Keratinocyte (primary cell): ENCODE results near the gene GSTM5. TPM values are rescaled to one million over a fixed set of nuclear protein-coding genes. Genes with fewer than 3 reads are reported as not detected.

Experiments
- DNase-seq: peaks from one replicate; pipeline ENCODE4 v3.0.0-alpha.2; 2011; ENCODE audit warnings: low read depth, missing footprints, low spot score
- FAIRE-seq: peaks from 2 replicates; lab custom pipeline; 2011; peaks lifted over from hg19 to GRCh38; lab: Jason Lieb, UNC
- H2AFZ ChIP-seq: 2 replicates; pipeline ENCODE4 v1.6.0; 2012; ENCODE audit warnings: low read length, control low read depth, inconsistent platforms; ENCODE audit not compliant: control insufficient read depth
- H3K27ac ChIP-seq: 2 replicates; pipeline ENCODE4 v1.5.1; 2011; ENCODE audit warnings: low read length; ENCODE audit not compliant: control insufficient read depth, insufficient read depth
- H3K27me3 ChIP-seq: 3 replicates; pipeline ENCODE4 v1.6.0; 2011; ENCODE audit warnings: low read length; ENCODE audit not compliant: control insufficient read depth, insufficient read depth; ENCODE audit errors: extremely low read depth
- H3K36me3 ChIP-seq, 2 experiments: 2 replicates in 1 of 2; 3 replicates in 1 of 2; pipeline ENCODE4 v1.5.1; 2011; ENCODE audit warnings: low read length in 2 of 2, mild to moderate bottlenecking in 1 of 2; ENCODE audit not compliant: control insufficient read depth in 2 of 2, insufficient read depth in 2 of 2; ENCODE audit errors: extremely low read depth in 1 of 2
- H3K4me1 ChIP-seq: 3 replicates; pipeline ENCODE4 v1.5.1; 2011; ENCODE audit warnings: low read length; ENCODE audit not compliant: control insufficient read depth, insufficient read depth; ENCODE audit errors: extremely low read depth
- H3K4me2 ChIP-seq: 3 replicates; pipeline ENCODE4 v1.6.0; 2011; ENCODE audit warnings: low read depth, low read length; ENCODE audit not compliant: control insufficient read depth, insufficient read depth; ENCODE audit errors: extremely low read depth
- H3K4me3 ChIP-seq, 3 experiments: fragments of 200-600 bp in 1 of 3; sonication (generic) in 1 of 3; 2 replicates in 2 of 3; 3 replicates in 1 of 3; pipeline ENCODE4 v1.5.1; 2011 to 2016; ENCODE audit warnings: low read length in 3 of 3, mild to moderate bottlenecking in 3 of 3, control low read depth in 2 of 3, inconsistent platforms in 1 of 3, low read depth in 1 of 3, mixed read lengths in 1 of 3, mixed run types in 1 of 3, moderate library complexity in 1 of 3; ENCODE audit not compliant: control insufficient read depth in 2 of 3, insufficient read depth in 2 of 3; ENCODE audit errors: extremely low read depth in 1 of 3
- H3K79me2 ChIP-seq: 2 replicates; pipeline ENCODE4 v1.6.0; 2012; ENCODE audit warnings: low read length; ENCODE audit not compliant: control insufficient read depth, insufficient read depth
- H3K9ac ChIP-seq: 3 replicates; pipeline ENCODE4 v1.6.0; 2011; ENCODE audit warnings: low read length; ENCODE audit not compliant: control insufficient read depth, insufficient read depth; ENCODE audit errors: extremely low read depth
- H3K9me1 ChIP-seq: 3 replicates; pipeline ENCODE4 v1.6.0; 2011; ENCODE audit warnings: low read length; ENCODE audit not compliant: control insufficient read depth, insufficient read depth; ENCODE audit errors: extremely low read depth
- H3K9me3 ChIP-seq: 2 replicates; pipeline ENCODE4 v1.5.1; 2012; ENCODE audit warnings: low read depth, low read length; ENCODE audit not compliant: control insufficient read depth
- H4K20me1 ChIP-seq: 3 replicates; pipeline ENCODE4 v1.6.0; 2011; ENCODE audit warnings: low read length; ENCODE audit not compliant: control insufficient read depth, insufficient read depth; ENCODE audit errors: extremely low read depth
- EZH2 ChIP-seq: IDR thresholded peaks from one replicate; pipeline ENCODE4 v1.6.1; 2012; ENCODE audit warnings: inconsistent platforms, mild to moderate bottlenecking, low read length, moderate library complexity
- dilution Hi-C: fragments of 300-500 bp; cut with MboI; formaldehyde crosslinking; loops from one replicate; pipeline ENCODE4 v1.7.0; 2020; ENCODE audit warnings: low sequenced_read_pairs; ENCODE audit not compliant: extremely low pct_ligation_motif_present
- polyA plus RNA-seq, 5 experiments: library from polyadenylated mRNA; depleted of rRNA in 3 of 5; stranded (reverse) in 3 of 5; stranded (forward) in 1 of 5; unstranded in 1 of 5; fragments of >200 nt; gene quantifications; 1 replicate in 1 of 5; 2 replicates in 3 of 5; 3 replicates in 1 of 5; pipeline versions ENCODE4 v1.2.1 to v1.2.3, GENCODE V29; 2011 to 2012; ENCODE audit warnings: missing spikeins in 2 of 5, low read depth in 1 of 5, low replicate concordance in 1 of 5
- TF ChIP-seq, protein P1 (sequence below), 3 experiments: IDR thresholded peaks in 1 of 3; conservative IDR thresholded peaks in 1 of 3; optimal IDR thresholded peaks in 1 of 3; 2 replicates in 2 of 3; 3 replicates in 1 of 3; pipeline versions ENCODE3 to v1.5.1; 2011; ENCODE audit warnings: low read length in 3 of 3, mild to moderate bottlenecking in 3 of 3, moderate library complexity in 2 of 3, control low read depth in 1 of 3, inconsistent platforms in 1 of 3; ENCODE audit not compliant: insufficient read depth in 2 of 3; ENCODE audit errors: extremely low read depth in 1 of 3

GSTM5 gene
- polyA plus RNA-seq, 1 donor (not counting 4 experiments of a cell fraction or from before 2014, with no cell fraction given), result not detected

DNA sequence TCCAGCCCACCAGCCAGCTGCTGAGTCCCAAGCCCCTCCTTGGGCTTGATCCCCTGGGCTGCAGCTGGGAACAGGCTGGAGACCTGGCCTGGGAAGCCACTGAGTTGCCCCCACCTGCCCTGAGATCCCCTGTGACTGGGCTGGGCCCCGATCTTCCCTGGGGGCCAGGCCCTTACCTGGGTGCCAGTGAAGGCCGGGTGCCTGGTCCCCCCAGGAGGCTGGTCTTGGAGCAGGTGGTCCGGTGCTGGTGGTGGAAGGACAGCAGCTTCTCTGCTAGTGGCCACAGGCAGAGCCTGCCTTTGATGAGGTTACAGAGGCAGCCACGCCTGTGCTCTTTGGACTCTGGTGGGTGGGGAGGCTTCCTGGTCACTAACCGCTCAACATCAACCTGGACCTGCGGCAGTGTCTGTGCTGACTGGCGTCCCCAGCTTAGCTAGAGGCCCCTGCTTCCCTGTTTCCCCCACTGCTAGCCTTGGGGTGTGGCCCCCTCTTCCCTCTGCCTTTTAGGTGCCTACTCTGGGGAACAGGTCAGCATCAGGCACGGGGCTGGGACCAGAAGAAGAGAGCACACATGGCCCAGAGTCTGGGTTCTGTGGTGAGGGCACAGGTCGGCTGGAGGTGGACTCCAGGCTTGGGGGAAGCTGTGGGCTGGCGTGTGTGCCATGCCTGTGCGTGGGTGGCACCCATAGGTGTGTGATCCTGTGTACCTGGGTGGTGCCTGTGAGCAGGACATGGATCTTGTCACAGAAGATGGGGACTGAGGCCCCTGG lies 51.8 kb downstream of the GSTM5 start, which contains the start of gene EPS8L3:
EPS8L3 (minus strand) TSS at position 278 of the 770 bp plus-strand sequence. CDS start 2,174 bp downstream, outside the sequence.
- no peaks in the 10 kb centered on the region for H3K79me2 ChIP-seq
- no peak within 1 kb of the TSS for H2AFZ ChIP-seq
- no peaks in the 10 kb centered on the region for H3K9me1 ChIP-seq
- peaks cover 4% of the 10 kb centered on the region for H3K27me3 ChIP-seq
- TF ChIP-seq, protein P1, sequence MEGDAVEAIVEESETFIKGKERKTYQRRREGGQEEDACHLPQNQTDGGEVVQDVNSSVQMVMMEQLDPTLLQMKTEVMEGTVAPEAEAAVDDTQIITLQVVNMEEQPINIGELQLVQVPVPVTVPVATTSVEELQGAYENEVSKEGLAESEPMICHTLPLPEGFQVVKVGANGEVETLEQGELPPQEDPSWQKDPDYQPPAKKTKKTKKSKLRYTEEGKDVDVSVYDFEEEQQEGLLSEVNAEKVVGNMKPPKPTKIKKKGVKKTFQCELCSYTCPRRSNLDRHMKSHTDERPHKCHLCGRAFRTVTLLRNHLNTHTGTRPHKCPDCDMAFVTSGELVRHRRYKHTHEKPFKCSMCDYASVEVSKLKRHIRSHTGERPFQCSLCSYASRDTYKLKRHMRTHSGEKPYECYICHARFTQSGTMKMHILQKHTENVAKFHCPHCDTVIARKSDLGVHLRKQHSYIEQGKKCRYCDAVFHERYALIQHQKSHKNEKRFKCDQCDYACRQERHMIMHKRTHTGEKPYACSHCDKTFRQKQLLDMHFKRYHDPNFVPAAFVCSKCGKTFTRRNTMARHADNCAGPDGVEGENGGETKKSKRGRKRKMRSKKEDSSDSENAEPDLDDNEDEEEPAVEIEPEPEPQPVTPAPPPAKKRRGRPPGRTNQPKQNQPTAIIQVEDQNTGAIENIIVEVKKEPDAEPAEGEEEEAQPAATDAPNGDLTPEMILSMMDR (optimal IDR thresholded peaks at IDR 0.05 in 1 of 3, IDR thresholded peaks at IDR 0.05 in 1 of 3, conservative IDR thresholded peaks at IDR 0.05 in 1 of 3; ENCODE audit: extremely low read depth in 1 of 3, insufficient read depth in 2 of 3, low read length in 3 of 3), result no peak
- no peak for TF ChIP-seq EZH2
- no peaks in the 10 kb centered on the region for H3K9me3 ChIP-seq
- H3K27ac ChIP-seq, result no peak within 1 kb of the TSS
- dilution Hi-C loops, result no loop called here
- H3K9ac ChIP-seq, result no peak within 1 kb of the TSS
- FAIRE-seq, result no peak
- DNase-seq, result no peak
- H3K4me1 ChIP-seq, result no peaks in the 10 kb centered on the region
- no peak within 1 kb of the TSS for H3K4me2 ChIP-seq
- H4K20me1 ChIP-seq, result no peaks in the 10 kb centered on the region
- no peaks in the 10 kb centered on the region for H3K36me3 ChIP-seq
- no peak within 1 kb of the TSS for H3K4me3 ChIP-seq

DNA sequence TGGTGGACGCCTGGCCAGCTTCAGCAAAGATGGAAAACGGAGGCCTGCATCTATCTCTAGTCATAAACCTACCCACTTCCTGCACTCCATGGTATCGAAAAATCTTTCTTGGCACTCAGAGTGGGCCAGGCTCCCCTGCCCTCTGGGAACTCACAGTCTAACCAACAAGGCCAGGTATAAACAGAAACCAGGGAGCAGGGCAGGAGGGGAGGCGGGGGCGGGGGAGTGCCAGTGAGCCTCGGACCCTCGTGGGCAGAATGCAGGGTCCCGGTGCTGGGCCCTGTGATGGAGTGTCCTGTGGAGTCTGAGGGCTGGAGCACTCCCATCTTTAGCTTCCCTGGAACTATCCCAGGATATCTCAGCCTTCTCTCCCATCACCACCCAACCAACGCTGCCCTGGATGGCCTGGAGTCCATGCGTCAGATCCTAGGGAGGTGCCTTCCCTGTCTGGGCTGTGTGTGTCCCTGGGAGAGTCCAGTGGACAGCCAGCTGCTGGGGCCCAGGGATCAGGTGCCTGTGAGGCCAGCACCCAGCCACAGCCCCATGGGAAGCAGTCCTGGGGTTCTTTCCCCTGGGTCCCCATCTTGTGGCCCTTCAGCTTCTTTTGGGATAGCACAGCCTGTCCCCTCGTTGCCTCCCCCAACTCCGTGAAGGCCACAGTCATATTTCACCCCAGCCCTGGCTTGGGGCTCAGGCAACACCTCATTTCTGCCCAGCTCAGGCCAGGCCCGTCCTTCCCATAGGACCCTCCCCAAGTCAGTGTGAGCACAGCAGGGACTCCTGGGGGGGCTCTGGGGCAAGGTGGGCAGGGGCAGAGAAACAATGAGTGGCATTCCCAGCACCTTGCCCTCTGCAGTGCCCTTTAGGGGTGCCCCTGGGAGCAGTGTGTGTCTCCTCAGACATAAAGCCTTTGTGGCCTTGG lies 52.8 kb downstream of the GSTM5 start:
- no peak for TF ChIP-seq EZH2
- TF ChIP-seq, protein P1 (optimal IDR thresholded peaks at IDR 0.05 in 1 of 3, IDR thresholded peaks at IDR 0.05 in 1 of 3, conservative IDR thresholded peaks at IDR 0.05 in 1 of 3; ENCODE audit: extremely low read depth in 1 of 3, insufficient read depth in 2 of 3, low read length in 3 of 3), result no peak
- FAIRE-seq (no peak), DNase-seq (no peak)
- dilution Hi-C loops, result no loop called here
- Histone ChIP-seq H3K79me2 (no peaks in the 10 kb centered on the region), H3K27ac (no peak overlapping the region), H3K9me1 (no peaks in the 10 kb centered on the region), H3K27me3 (peaks cover 4% of the 10 kb centered on the region), H4K20me1 (no peaks in the 10 kb centered on the region), H2AFZ (no peak overlapping the region), H3K9ac (no peak overlapping the region), H3K4me2 (no peak overlapping the region), H3K9me3 (no peaks in the 10 kb centered on the region), H3K36me3 (no peaks in the 10 kb centered on the region), H3K4me1 (no peaks in the 10 kb centered on the region), H3K4me3 (no peak overlapping the region)
